A549 (cell line): ENCODE results near the gene TRIM15. TPM values are rescaled to one million over a fixed set of nuclear protein-coding genes. Genes with fewer than 3 reads are reported as not detected.
A peak's percentile ranks its signal among the peaks of the same experiment; 100 is the strongest.

Experiments used
- ATAC-seq, 2 experiments: fragments of 200-7000 bp in 1 of 2; fragments of >200 bp in 1 of 2; cut with Nextera tagmentation in 1 of 2; cut with Tn5 transposase in 1 of 2; 3 replicates each; pipeline versions ENCODE4 v1.8.0 to v1.9.1; 2018 to 2020; ENCODE audit warnings: mild to moderate bottlenecking in 1 of 2, moderate library complexity in 1 of 2
- CTCF ChIA-PET: fragments of 300-600 bp; sonication (Branson Sonifier 250); formaldehyde crosslinking; extraction: SDS; loops from one replicate; lab custom pipeline; 2021; ENCODE audit warnings: antibody characterized with exemption, inconsistent platforms; lab: Yijun Ruan, JAX
- POLR2A ChIA-PET: fragments of 350-600 bp; formaldehyde crosslinking; extraction: SDS; loops from one replicate; lab custom pipeline; 2021; ENCODE audit warnings: antibody characterized with exemption, inconsistent platforms; lab: Yijun Ruan, JAX
- DNase-seq, 2 experiments: peaks; one replicate each; pipeline versions ENCODE4 v3.0.0 to v3.0.0-alpha.2; 2011 to 2016; ENCODE audit warnings: low read depth in 1 of 2, low spot score in 1 of 2
- FAIRE-seq: peaks from 2 replicates; lab custom pipeline; 2011; peaks lifted over from hg19 to GRCh38; lab: Jason Lieb, UNC
- H3K27ac ChIP-seq, 2 experiments: fragments of >200 bp; sonication (Bioruptor Twin); formaldehyde crosslinking; 3 replicates each; pipeline ENCODE4 v1.5.1; 2016 to 2017
- H3K4me1 ChIP-seq: fragments of >200 bp; sonication (Bioruptor Twin); formaldehyde crosslinking; 3 replicates; pipeline ENCODE4 v1.6.1; 2016
- H3K4me2 ChIP-seq: fragments of >200 bp; sonication (Bioruptor Twin); formaldehyde crosslinking; 3 replicates; pipeline ENCODE4 v1.6.1; 2016
- H3K4me3 ChIP-seq: fragments of >200 bp; sonication (Bioruptor Twin); formaldehyde crosslinking; 3 replicates; pipeline ENCODE4 v1.5.1; 2016
- H3K9me3 ChIP-seq: fragments of >200 bp; sonication (Bioruptor Twin); formaldehyde crosslinking; 3 replicates; pipeline ENCODE4 v1.6.1; 2016
- ATOH8 ChIP-seq: fragments of 250-450 bp; sonication (Bioruptor Pico); IDR thresholded peaks from 2 replicates; pipeline ENCODE4 v1.5.0; 2020; ENCODE audit warnings: low read depth, mild to moderate bottlenecking, moderate library complexity
- BCL3 ChIP-seq: fragments of >200 bp; sonication (Bioruptor Twin); formaldehyde crosslinking; IDR thresholded peaks from 3 replicates; pipeline ENCODE4 v1.6.1; 2016
- BHLHE40 ChIP-seq: IDR thresholded peaks from 2 replicates; pipeline ENCODE4 v1.6.1; 2012; ENCODE audit warnings: low read depth, low read length, inconsistent platforms
- CBX8 ChIP-seq: fragments of 200-600 bp; sonication (generic); IDR thresholded peaks from 2 replicates; pipeline ENCODE4 v1.6.1; 2016
- CHD4 ChIP-seq: fragments of 200-600 bp; sonication (generic); IDR thresholded peaks from 2 replicates; pipeline ENCODE4 v1.6.1; 2016; ENCODE audit warnings: antibody characterized with exemption, mild to moderate bottlenecking, borderline replicate concordance
- EHMT2 ChIP-seq: fragments of 200-600 bp; sonication (generic); IDR thresholded peaks from 2 replicates; pipeline ENCODE4 v1.6.1; 2016; ENCODE audit warnings: antibody characterized with exemption, low read depth, mild to moderate bottlenecking, moderate library complexity
- FOXS1 ChIP-seq: fragments of 250-450 bp; sonication (Bioruptor Pico); IDR thresholded peaks from 2 replicates; pipeline ENCODE4 v1.5.0; 2020; ENCODE audit warnings: mild to moderate bottlenecking, moderate library complexity
- HES2 ChIP-seq: fragments of >200 bp; sonication (Bioruptor Twin); formaldehyde crosslinking; IDR thresholded peaks from 2 replicates; pipeline ENCODE4 v1.6.1; 2016
- HEYL ChIP-seq: fragments of 250-450 bp; sonication (Bioruptor Pico); IDR thresholded peaks from 2 replicates; pipeline ENCODE4 v1.8.0; 2021; ENCODE audit warnings: mild to moderate bottlenecking, moderate library complexity
- HOXA7 ChIP-seq: fragments of 250-450 bp; sonication (Bioruptor Pico); IDR thresholded peaks from 2 replicates; pipeline ENCODE4 v1.5.0; 2020; ENCODE audit warnings: mild to moderate bottlenecking, moderate library complexity
- JUN ChIP-seq, 2 experiments: fragments of >200 bp; sonication (Bioruptor Twin); formaldehyde crosslinking; IDR thresholded peaks; 2 replicates in 1 of 2; 3 replicates in 1 of 2; pipeline ENCODE4 v1.6.1; 2016 to 2017
- JUNB ChIP-seq: fragments of >200 bp; sonication (Bioruptor Twin); formaldehyde crosslinking; IDR thresholded peaks from 2 replicates; pipeline ENCODE4 v1.6.1; 2016
- KDM1A ChIP-seq: fragments of 200-600 bp; sonication (generic); IDR thresholded peaks from 2 replicates; pipeline ENCODE4 v1.6.1; 2016; ENCODE audit warnings: low read depth, mild to moderate bottlenecking
- KDM5A ChIP-seq: fragments of 200-600 bp; sonication (generic); IDR thresholded peaks from 2 replicates; pipeline ENCODE4 v1.6.1; 2016; ENCODE audit warnings: antibody characterized with exemption, mild to moderate bottlenecking
- NR3C1 ChIP-seq: fragments of >200 bp; sonication (Bioruptor Twin); formaldehyde crosslinking; IDR thresholded peaks from 3 replicates; pipeline ENCODE4 v1.6.1; 2017
- PHF8 ChIP-seq: fragments of 200-600 bp; sonication (generic); IDR thresholded peaks from 2 replicates; pipeline ENCODE4 v1.6.1; 2016; ENCODE audit warnings: low read depth, mild to moderate bottlenecking, antibody characterized with exemption, moderate library complexity, borderline replicate concordance
- POLR2A ChIP-seq: IDR thresholded peaks from 2 replicates; pipeline ENCODE4 v1.6.1; 2012; ENCODE audit warnings: mild to moderate bottlenecking, low read length
- RFX5 ChIP-seq: fragments of 450-650 bp; IDR thresholded peaks from 2 replicates; pipeline ENCODE4 v1.7.1; 2014; ENCODE audit warnings: antibody characterized with exemption, mild to moderate bottlenecking, moderate library complexity
- TFCP2L1 ChIP-seq: fragments of 250-450 bp; sonication (Bioruptor Pico); IDR thresholded peaks from 2 replicates; pipeline ENCODE4 v1.5.0; 2021; ENCODE audit warnings: mild to moderate bottlenecking
- WGBS: methylation state at CpG from one replicate; pipeline ENCODE4 v1.1.6; 2017; ENCODE audit errors: missing lambda C conversion rate; 5-methylcytosine and 5-hydroxymethylcytosine counted together
- polyA plus RNA-seq, 4 experiments: library from polyadenylated mRNA; depleted of rRNA in 3 of 4; stranded (reverse); fragments of >200 nt; fragmentation: RNase III in 1 of 4; extraction: RNeasy Plus Mini Kit Qiagen cat#74134 plus additional on column Dnase treatment in 1 of 4; gene quantifications; 2 replicates in 3 of 4; 3 replicates in 1 of 4; pipeline ENCODE4 v1.2.3, GENCODE V29; 2011 to 2017
- TF ChIP-seq, protein P1 (sequence below): fragments of 150-350 bp; IDR thresholded peaks from 2 replicates; pipeline ENCODE4 v1.6.1; 2014; ENCODE audit warnings: low read depth, mild to moderate bottlenecking, low read length
- TF ChIP-seq, protein P2 (sequence below): IDR thresholded peaks from 2 replicates; pipeline ENCODE4 v1.6.1; 2012

The TRIM15 gene
- polyA plus RNA-seq, 2 of the 4 experiments (the other 2 are of a cell fraction): 0.09 to 0.37 TPM

- FAIRE-seq: no peak
- CTCF ChIA-PET: no interaction called here
- Histone ChIP-seq H3K4me2 (no peak overlapping the region), H3K9me3 (no peaks in the 10 kb centered on the region)
- 86% methylated on average over 7 of the region's 7 CpGs for WGBS
- ATAC-seq: no peak; a peak in 1 of 6 replicates
- TF ChIP-seq HEYL (CRISPR knock-in tag) (no peak), ATOH8 (CRISPR knock-in tag) (no peak)
- TF ChIP-seq, protein P1, sequence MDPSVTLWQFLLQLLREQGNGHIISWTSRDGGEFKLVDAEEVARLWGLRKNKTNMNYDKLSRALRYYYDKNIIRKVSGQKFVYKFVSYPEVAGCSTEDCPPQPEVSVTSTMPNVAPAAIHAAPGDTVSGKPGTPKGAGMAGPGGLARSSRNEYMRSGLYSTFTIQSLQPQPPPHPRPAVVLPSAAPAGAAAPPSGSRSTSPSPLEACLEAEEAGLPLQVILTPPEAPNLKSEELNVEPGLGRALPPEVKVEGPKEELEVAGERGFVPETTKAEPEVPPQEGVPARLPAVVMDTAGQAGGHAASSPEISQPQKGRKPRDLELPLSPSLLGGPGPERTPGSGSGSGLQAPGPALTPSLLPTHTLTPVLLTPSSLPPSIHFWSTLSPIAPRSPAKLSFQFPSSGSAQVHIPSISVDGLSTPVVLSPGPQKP: no peak
- TF ChIP-seq, all 56 proteins: peak for 0
- Histone ChIP-seq H3K27ac (no peak overlapping the region), H3K4me3 (no peak overlapping the region), H3K4me1 (no peaks in the 10 kb centered on the region)
- POLR2A ChIA-PET: no interaction called here
- no peak for DNase-seq
Observed at GRCh38 chr6:30192076-30192475, 28.7 kb downstream of the TRIM15 start.

GRCh38 chr6:30194797-30195690, 31.7 kb downstream of the TRIM15 start:
- 91% methylated on average over 7 of the region's 8 CpGs for WGBS
- ATAC-seq: 0 out of 6 replicates have a peak, but pooled peaks of 1 of the 2 experiments have one; percentile 19
- H3K4me1 ChIP-seq: no peaks in the 10 kb centered on the region
- no peaks in the 10 kb centered on the region for H3K9me3 ChIP-seq
- H3K4me3 ChIP-seq: no peak overlapping the region
- DNase-seq: no peak
- FAIRE-seq: no peak
- ChIA-PET POLR2A (no interaction called here), CTCF (interaction anchor here (1.6 kb wide), 1 partner anchor 24 kb away, joined by 4 read pairs; no protein-coding TSS in a partner anchor)
- no peak overlapping the region for H3K27ac ChIP-seq
- TF ChIP-seq RFX5 (no peak), KDM5A (no peak), BHLHE40 (no peak), HES2 (no peak), JUNB (no peak), PHF8 (no peak), ATOH8 (CRISPR knock-in tag) (no peak), EHMT2 (no peak), HOXA7 (CRISPR knock-in tag) (no peak), NR3C1 (no peak), FOXS1 (CRISPR knock-in tag) (no peak), TFCP2L1 (CRISPR knock-in tag) (no peak), POLR2A (no peak), CHD4 (no peak), KDM1A (no peak), CBX8 (no peak), BCL3 (no peak), JUN (IDR thresholded peaks at IDR 0.05) (no peak)
- TF ChIP-seq, protein P2, sequence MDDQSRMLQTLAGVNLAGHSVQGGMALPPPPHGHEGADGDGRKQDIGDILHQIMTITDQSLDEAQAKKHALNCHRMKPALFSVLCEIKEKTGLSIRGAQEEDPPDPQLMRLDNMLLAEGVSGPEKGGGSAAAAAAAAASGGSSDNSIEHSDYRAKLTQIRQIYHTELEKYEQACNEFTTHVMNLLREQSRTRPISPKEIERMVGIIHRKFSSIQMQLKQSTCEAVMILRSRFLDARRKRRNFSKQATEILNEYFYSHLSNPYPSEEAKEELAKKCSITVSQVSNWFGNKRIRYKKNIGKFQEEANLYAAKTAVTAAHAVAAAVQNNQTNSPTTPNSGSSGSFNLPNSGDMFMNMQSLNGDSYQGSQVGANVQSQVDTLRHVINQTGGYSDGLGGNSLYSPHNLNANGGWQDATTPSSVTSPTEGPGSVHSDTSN: no peak
- H3K4me2 ChIP-seq: no peak overlapping the region
